Transverse colon (tissue), 4 donors: ENCODE data around the gene LRRC46. TPM values are rescaled to one million over a fixed set of nuclear protein-coding genes. Genes with fewer than 3 reads are reported as not detected.

ENCODE experiments used
- DNase-seq: peaks from one replicate; pipeline ENCODE4 v3.0.0-alpha.2; 2019
- H3K27ac ChIP-seq, 4 donors: fragments of 200-600 bp; sonication (generic); 2 replicates each; pipeline ENCODE4 v1.5.1; 2016 to 2018; ENCODE audit warnings: inconsistent platforms in 4 of 4
- H3K27me3 ChIP-seq: fragments of 200-600 bp; sonication (generic); 2 replicates; pipeline ENCODE4 v1.5.1; 2017; ENCODE audit warnings: inconsistent platforms
- H3K36me3 ChIP-seq, 4 donors: fragments of 200-600 bp; sonication (generic); 2 replicates each; pipeline ENCODE4 v1.5.1; 2017 to 2019; ENCODE audit warnings: inconsistent platforms in 4 of 4
- H3K4me1 ChIP-seq, 4 donors: fragments of 200-600 bp; sonication (generic); 2 replicates each; pipeline ENCODE4 v1.5.1; 2017 to 2020; ENCODE audit warnings: inconsistent platforms in 4 of 4
- H3K4me3 ChIP-seq, 4 donors: fragments of 200-600 bp; sonication (generic); 1 replicate in 1 of 4; 2 replicates in 3 of 4; pipeline versions ENCODE4 v1.5.1 to v1.6.1; 2017 to 2019; ENCODE audit warnings: inconsistent platforms in 4 of 4
- H3K9me3 ChIP-seq, 2 donors: fragments of 200-600 bp; sonication (generic); 2 replicates each; pipeline ENCODE4 v1.5.1; 2017 to 2019; ENCODE audit warnings: inconsistent platforms in 2 of 2
- EP300 ChIP-seq: sonication (generic); formaldehyde crosslinking; IDR thresholded peaks from one replicate; pipeline ENCODE4 v1.6.1; 2017; ENCODE audit warnings: antibody characterized with exemption, low read depth
- POLR2A ChIP-seq: fragments of 450-650 bp; IDR thresholded peaks from one replicate; pipeline ENCODE4 v1.6.1; 2016; ENCODE audit warnings: antibody characterized with exemption, mild to moderate bottlenecking, moderate library complexity
- POLR2AphosphoS5 ChIP-seq, 3 donors: sonication (generic); formaldehyde crosslinking; IDR thresholded peaks; one replicate each; pipeline ENCODE4 v1.6.1; 2016; ENCODE audit warnings: antibody characterized with exemption in 3 of 3
- WGBS, 2 donors: methylation state at CpG; one replicate each; pipeline ENCODE4 v1.1.5; 2018; ENCODE audit warnings: low coverage in 1 of 2; 5-methylcytosine and 5-hydroxymethylcytosine counted together
- in situ Hi-C, 4 donors: fragments of 200-750 bp; cut with MboI; loops; one replicate each; pipeline versions ENCODE4 v1.15.0 to v1.15.1; 2017; ENCODE audit warnings: low sequenced_read_pairs in 3 of 4, low pct_ligation_motif_present in 1 of 4, low pct_unique_long_range_greater_than_20kb in 1 of 4
- intact Hi-C: fragments of 100-400 bp; cut with DNase I; formaldehyde crosslinking; loops from one replicate; pipeline ENCODE4 v1.15.1; 2023; ENCODE audit warnings: low total_unique reads
- total RNA-seq, 4 donors: library from RNA; depleted of rRNA; stranded (reverse); fragments of >200 nt; gene quantifications; one replicate each; pipeline ENCODE4 v1.1.0, GENCODE V29; 2016
- TF ChIP-seq, protein P1 (sequence below), 5 experiments: fragments of 200-600 bp in 3 of 5; fragments of 450-650 bp in 2 of 5; sonication (generic) in 3 of 5; IDR thresholded peaks; 1 replicate in 2 of 5; 2 replicates in 3 of 5; pipeline ENCODE4 v1.5.1; 2016 to 2017; ENCODE audit warnings: antibody characterized with exemption in 5 of 5, inconsistent platforms in 3 of 5, mild to moderate bottlenecking in 2 of 5, moderate library complexity in 1 of 5

LRRC46 gene
- total RNA-seq, 4 donors from 2014 or later, result 0.48 to 0.80 TPM; not detected in 2

DNA sequence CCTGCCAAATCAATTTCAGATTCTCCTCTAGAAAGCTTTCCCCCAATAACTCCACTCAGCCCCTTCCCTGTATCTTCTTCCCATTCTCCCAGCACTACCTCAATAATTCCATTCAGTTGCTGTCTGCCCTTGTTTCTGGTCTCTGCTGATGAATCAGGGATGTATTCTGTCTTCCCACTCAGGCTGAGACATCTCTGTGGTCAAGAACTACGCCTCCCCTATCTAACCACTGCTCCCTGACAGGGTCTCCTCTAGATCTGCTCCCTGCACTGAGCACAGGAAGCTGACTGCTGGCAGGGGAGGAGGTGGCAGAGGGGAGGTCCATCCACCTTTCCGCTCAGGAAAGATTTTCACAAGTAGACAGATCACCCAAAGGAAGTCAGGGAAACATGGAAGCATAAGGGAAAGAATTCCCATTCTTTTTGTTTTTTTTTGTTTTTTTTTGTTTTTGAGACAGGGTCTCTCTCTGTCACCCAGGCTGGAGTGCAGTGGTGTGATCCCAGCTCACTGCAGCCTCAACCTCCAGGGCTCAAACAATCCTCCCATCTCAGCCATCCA, 47.6 kb downstream of the LRRC46 start:
- no peak for TF ChIP-seq POLR2AphosphoS5 (IDR thresholded peaks at IDR 0.05)
- TF ChIP-seq, protein P1, sequence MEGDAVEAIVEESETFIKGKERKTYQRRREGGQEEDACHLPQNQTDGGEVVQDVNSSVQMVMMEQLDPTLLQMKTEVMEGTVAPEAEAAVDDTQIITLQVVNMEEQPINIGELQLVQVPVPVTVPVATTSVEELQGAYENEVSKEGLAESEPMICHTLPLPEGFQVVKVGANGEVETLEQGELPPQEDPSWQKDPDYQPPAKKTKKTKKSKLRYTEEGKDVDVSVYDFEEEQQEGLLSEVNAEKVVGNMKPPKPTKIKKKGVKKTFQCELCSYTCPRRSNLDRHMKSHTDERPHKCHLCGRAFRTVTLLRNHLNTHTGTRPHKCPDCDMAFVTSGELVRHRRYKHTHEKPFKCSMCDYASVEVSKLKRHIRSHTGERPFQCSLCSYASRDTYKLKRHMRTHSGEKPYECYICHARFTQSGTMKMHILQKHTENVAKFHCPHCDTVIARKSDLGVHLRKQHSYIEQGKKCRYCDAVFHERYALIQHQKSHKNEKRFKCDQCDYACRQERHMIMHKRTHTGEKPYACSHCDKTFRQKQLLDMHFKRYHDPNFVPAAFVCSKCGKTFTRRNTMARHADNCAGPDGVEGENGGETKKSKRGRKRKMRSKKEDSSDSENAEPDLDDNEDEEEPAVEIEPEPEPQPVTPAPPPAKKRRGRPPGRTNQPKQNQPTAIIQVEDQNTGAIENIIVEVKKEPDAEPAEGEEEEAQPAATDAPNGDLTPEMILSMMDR (IDR thresholded peaks at IDR 0.05), result no peak
- TF ChIP-seq POLR2A, result no peak
- TF ChIP-seq EP300, result no peak
- peaks cover 13 to 29% (median 26%) of the 10 kb centered on the region in 4 donors for H3K4me1 ChIP-seq
- H3K9me3 ChIP-seq, result no peaks in the 10 kb centered on the region
- H3K27me3 ChIP-seq, result peaks cover 23% of the 10 kb centered on the region
- WGBS, 2 donors, result 62 to 80% methylated on average over 1 to 2 of the region's 2 CpGs
- H3K4me3 ChIP-seq, result no peak overlapping the region
- DNase-seq, result no peak
- intact Hi-C loops (no loop called here), in situ Hi-C loops (no loop called here)
- H3K27ac ChIP-seq, result no peak overlapping the region
- H3K36me3 ChIP-seq, result no peaks in the 10 kb centered on the region

DNA sequence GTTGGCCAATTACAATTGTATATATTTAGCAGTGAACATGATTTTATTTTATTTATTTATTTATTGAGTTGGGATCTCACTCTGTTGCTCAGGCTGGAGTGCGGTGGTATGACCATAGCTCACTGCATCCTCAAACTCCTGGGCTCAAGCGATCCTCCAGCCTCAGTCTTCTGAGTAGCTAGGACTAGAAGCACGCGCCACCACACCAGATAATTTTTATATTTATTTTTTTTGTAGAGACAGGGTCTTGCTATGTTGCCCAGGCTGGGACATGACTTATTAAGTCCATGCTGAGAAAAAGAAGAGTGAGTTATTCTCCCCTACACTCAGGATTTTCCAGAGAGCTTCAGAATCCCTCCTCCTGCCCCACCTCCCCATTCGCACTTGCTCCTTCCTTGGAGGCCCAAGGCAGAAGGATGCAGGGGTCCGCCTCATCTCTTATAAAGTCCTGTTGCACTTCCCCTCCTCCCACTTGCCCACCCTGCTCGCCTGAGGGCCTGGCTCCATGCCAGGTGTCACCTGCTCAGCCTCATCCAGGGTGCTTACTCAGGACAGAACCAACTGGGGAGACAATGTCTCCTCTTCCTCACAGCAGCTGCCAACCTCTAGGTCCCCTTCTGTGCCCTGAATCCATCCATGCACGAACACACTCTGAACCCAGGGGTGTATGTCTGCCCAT, 48.4 kb downstream of the LRRC46 start:
- Histone ChIP-seq H3K27me3 (peaks cover 19% of the 10 kb centered on the region), H3K4me3 (no peak overlapping the region), H3K4me1 (peaks cover 13 to 37% (median 34%) of the 10 kb centered on the region in 4 donors), H3K36me3 (no peaks in the 10 kb centered on the region), H3K27ac (no peak overlapping the region), H3K9me3 (no peaks in the 10 kb centered on the region)
- intact Hi-C loops, result no loop called here
- TF ChIP-seq POLR2AphosphoS5 (IDR thresholded peaks at IDR 0.05), result no peak
- no peak for TF ChIP-seq EP300
- TF ChIP-seq, protein P1 (IDR thresholded peaks at IDR 0.05), result no peak
- TF ChIP-seq POLR2A, result no peak
- DNase-seq, result no peak
- in situ Hi-C loops, result no loop called here
- 79 to 97% methylated on average over 5 to 8 of the region's 8 CpGs for WGBS, 2 donors

DNA sequence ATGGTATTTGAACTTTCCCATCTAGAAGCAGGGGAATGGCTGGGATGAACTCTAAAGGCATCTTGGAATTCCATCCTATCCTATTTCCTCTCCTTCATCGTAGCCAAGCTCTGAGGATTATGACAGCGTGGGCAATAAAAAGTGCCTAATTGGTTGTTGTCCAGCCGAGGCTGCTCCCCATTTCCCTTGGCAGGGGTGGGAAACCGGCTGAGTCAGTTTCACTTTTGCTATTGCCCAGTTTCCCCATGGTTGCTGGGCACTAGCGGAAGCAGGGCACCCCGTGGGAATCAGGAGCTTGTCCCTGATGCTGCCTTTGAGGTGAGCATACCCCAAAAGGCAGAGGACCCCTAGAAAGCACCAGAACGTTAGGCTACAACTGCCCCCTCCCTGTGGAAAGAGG, 50.8 kb downstream of the LRRC46 start:
- 18% methylated on average over 7 of the region's 7 CpGs; no CpG with 5 or more reads in 1 of the 2 donors for WGBS, 2 donors
- Histone ChIP-seq H3K36me3 (no peaks in the 10 kb centered on the region), H3K9me3 (no peaks in the 10 kb centered on the region), H3K27me3 (peaks cover 8% of the 10 kb centered on the region), H3K27ac (peak overlapping the region; percentile 47 to 80 (median 60)), H3K4me3 (no peak overlapping the region), H3K4me1 (peaks cover 20 to 55% (median 46%) of the 10 kb centered on the region in 4 donors)
- intact Hi-C loops, result no loop called here
- peak in 1 of 3 donors; percentile 32 for TF ChIP-seq POLR2AphosphoS5 (IDR thresholded peaks at IDR 0.05)
- no peak for TF ChIP-seq POLR2A
- TF ChIP-seq, protein P1 (IDR thresholded peaks at IDR 0.05), result no peak
- no peak for TF ChIP-seq EP300
- in situ Hi-C loops, result no loop called here
- peak; percentile 81 for DNase-seq

DNA sequence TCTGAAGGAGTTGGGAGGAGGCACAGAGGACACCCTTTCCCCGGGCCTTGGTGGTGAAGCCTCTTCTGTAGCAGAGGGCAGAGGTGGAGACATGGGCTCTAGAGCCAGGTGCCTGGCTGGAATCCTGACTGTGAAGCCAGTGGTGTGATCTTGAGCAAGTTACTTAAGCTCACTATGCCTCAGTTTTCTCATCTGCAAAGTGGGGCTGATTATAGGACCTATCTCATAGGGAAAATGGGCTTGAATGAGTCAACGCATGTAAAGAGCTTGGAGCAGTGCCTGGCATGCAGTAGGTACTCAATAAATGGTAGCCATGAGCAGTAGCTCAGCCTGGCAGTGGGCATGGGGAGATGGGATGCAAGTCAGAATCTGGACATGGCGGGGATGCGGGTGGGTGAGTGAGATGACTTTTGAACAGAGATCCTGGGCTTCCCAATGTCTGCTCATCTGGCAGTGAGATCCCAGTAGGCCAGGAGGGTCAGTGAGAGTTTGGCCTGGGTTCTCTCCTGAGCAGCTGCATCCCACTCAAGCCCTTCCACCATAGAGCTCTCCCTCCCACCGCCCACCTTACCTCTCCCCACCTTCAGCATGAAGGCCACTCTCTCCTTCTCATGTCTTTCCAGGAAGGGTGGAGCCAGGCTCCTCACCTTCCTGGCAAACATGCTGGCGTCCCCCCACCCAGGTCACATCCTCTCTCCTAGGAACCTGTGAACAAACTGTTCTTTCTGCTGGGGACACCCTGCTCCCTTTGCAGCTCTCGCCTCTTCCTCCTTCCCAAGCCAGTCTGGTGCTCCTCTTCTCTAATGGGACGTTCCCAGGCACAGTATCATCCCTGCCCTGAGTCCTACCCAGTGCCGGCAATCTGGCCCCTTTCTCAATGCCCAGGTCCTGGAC, 51.5 kb downstream of the LRRC46 start:
- Histone ChIP-seq H3K9me3 (no peaks in the 10 kb centered on the region), H3K27ac (peak overlapping the region; percentile 78 to 80 (median 80)), H3K4me1 (peaks cover 20 to 55% (median 46%) of the 10 kb centered on the region in 4 donors), H3K27me3 (peaks cover 1% of the 10 kb centered on the region), H3K4me3 (no peak overlapping the region), H3K36me3 (no peaks in the 10 kb centered on the region)
- intact Hi-C loops, result no loop called here
- in situ Hi-C loops, result no loop called here
- 76 to 79% methylated on average over 6 to 9 of the region's 9 CpGs for WGBS, 2 donors
- TF ChIP-seq POLR2AphosphoS5 (IDR thresholded peaks at IDR 0.05) (no peak), EP300 (peak; percentile 37)
- TF ChIP-seq, protein P1 (IDR thresholded peaks at IDR 0.05), result no peak
- no peak for DNase-seq
